Measurements from ENCODE around the gene ANKRD60. TPM values are rescaled to one million over a fixed set of nuclear protein-coding genes. Genes with fewer than 3 reads are reported as not detected.

The ANKRD60 gene
- polyA plus RNA-seq (ENCODE audit: insufficient read depth in 1 of 5, insufficient read length in 5 of 5, low replicate concordance in 1 of 5): not detected
- long read RNA-seq, donor 1: 0 reads
- long read RNA-seq, donor 2: 0 reads
- long read RNA-seq, donor 3: 0 reads
- long read RNA-seq, donor 4, partial matches to known transcripts: 6 of 6 reads
- long read RNA-seq, donor 4, other reads (novel, unspliced or antisense): 0 of 6 reads
- long read RNA-seq, donor 5: 0 reads
- long read RNA-seq, donor 6: 0 reads
- long read RNA-seq, donor 7: 0 reads
- long read RNA-seq, donor 8: 0 reads

GRCh38 chr20:58228484-58229197, at the start of gene ANKRD60:
Gene ANKRD60 (minus strand): TSS chr20:58228653. CDS start chr20:58228653, 0 bp downstream.
- no peak for DNase-seq

DNA sequence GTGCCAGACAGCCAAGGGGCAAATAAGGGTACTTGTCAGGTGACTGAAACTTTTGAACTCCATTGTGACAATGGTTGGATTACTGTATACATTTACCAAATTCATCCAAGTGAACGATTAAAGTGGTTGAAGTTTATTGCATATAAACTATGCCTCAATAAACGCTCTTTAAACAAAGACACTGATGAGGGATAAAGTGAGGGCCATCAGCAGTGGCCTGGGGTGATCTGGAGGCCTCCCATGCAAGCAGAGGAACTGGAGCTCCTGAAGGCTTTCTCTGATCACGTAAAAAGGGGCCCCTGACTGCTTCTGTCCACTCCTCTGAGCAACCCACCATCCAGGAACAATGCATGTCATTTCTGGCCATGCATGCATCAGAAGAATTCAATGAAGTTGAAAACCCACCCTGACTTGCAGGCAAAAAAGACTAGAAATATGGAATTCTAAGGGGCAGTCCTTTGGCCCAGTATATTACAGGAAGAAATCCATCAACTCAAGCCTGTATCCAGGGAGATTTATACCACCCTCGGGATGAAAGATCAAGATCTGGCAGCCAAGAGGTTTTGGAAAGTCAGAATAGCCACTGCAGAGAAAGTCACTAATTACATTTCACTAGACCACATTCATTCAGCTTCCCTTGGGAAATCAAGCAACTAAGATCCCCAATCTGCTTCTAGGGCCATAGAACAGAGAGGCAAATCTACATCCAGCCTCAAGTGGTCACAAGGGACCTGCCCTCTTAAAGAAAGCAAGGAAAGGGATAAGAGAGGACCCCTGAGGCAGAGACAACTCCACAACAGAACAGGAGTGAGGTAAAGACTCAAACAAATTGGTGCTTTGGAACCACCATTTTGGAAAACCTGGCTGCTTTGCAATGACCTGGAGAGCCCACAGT, 49.4 kb upstream of the ANKRD60 start:
- DNase-seq: no peak

- no peak for DNase-seq
Observed at GRCh38 chr20:58277107-58277506, 48.7 kb upstream of the ANKRD60 start.

DNA sequence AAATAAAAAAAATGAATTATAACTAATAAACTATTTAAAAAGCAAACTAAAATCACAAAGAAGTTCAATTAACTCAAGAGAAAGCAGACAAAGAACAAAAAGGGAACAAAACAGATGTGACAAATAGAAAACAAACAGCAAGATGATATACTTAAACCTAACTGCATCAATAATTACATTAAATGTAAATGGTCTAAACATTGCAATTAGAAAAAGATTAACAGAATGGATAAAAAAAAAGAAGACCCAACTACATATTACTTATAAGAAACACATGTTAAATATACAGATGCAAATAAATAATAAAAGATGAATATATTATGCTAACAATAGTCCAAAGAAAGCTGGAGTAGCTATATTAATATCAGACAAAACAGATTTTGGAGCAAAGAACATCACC, 45.9 kb upstream of the ANKRD60 start:
- no peak for DNase-seq

DNA sequence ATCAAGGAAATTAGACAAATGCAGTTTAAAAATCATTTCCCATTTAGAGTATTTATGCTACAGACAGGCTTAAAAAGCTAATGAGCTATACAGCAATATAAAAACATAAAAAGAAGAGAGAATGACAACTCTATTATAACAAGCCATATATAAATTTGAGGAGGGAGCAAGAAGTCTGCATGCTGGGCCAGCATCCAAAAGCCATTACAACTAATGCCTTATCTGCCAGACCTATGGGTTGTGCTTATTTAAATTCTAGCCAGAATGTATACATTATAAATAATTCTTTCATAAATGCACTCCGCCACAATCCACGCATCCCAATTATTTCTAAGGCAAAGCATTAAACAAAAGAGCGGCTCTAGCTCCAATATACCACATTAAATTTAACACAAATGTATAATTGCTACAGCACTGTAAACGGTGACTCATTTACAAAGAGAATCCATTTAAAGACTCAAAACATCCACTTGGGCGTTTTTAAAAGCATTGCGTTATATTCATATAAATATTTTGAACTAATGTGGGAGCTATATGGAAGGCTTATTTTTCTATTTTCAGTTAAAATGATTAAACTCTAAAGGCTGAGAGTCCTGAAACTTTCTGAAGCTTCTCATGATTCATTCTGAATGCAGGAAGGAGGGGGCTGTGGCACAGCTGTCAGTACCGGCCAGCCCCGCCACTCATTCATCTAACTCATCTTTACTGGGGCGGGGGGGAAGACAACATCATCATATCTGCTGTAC, 43.3 kb upstream of the ANKRD60 start:
- DNase-seq: peak in 1 of 2 donors; percentile 40

DNA sequence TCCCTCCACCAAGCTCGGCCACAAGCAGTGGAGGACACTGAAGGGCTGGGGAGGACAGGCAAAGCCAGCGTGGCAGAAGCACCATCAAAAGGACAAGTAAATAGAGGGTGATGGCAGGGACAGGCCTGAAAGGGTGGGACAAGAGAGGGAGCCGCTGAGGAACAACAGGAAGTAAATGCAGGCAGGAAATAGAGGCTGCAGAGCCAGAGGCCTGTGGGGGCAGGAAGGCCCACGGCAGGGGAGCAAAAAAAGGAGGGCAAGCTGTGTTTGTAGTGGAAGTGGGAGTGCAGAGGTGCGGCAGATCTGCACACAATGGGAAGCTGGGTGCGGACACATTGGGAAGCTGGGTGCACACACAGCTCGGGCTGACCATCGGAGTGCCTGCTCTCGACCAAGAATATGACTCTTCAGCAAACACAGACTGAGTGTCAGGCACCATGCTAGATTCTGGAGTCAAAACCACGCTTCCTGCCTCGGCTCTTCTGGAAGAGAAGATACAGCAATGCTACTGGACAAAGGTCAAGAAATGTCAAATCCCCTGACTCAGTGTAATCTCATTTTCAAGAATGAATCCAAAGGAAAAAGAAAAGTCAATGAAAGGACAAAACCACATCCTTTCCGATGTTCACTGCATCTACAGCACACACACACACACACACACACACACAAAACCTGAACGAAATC, 40.6 kb upstream of the ANKRD60 start:
- DNase-seq: no peak

DNA sequence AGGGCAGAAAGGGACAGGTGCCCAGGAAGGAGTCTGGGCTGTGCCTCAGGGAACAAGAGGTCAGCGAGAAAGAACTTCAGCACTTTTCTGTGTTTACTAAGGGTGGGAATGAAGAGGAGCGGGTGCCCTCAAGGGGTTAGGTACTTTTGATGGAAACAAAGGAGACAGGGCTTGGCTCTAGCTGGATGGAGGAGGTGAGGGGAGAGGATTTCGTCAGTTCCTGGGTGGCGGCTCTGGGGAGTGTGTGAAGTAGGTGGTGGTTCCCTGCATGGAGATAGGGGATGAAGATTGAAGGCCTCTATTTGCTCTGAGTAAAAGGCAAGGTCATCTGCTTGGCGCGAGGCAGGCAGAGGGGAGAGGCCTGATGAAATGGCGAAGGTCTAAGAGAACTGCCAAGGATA, 40.0 kb upstream of the ANKRD60 start:
- no peak for DNase-seq

DNA sequence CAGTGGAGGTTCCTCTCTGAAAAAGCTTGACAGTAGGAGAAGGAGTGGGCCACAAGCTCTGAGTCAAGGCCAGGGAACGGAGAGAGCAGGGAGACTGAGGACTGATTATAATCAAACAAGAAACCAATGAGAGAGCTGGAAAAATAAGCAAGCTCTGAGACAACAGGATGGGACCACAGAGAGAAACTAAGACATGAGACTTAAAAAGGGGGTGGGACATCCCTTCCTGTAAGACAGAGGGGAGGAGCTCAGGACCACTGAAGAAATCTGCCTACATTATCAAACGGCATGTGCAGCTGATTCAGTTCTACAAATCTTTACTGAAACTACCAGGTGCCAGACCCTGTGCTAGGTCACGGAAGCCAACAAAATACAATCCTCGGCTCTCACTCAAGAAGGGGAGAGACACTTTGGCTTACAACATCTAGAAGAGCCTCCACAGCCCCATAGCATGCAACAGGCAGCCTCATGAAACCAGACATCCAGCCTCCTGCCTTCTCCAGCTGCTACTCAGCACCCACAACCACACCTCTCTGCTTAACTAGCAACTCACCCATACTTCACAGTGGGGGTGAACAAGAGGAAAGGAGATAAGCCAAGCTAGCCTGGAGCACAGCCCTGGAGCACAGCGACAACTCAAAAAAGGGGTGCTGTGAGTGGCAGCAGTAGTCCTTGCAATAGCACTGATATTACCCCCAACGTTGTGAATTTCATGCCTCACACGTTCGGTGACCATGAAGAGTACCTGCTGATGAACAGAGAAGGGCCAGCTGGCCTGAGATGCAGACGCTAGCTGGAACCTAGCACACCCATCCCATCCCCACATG, 39.1 kb upstream of the ANKRD60 start:
- DNase-seq: no peak

- DNase-seq: no peak
Observed at GRCh38 chr20:58264271-58264670, 35.8 kb upstream of the ANKRD60 start.

GRCh38 chr20:58261660-58262059, 33.2 kb upstream of the ANKRD60 start:
- DNase-seq: no peak

GRCh38 chr20:58260006-58260405, 31.6 kb upstream of the ANKRD60 start:
- no peak for DNase-seq

GRCh38 chr20:58256842-58257241, 28.4 kb upstream of the ANKRD60 start:
- DNase-seq: no peak

GRCh38 chr20:58256307-58256706, 27.9 kb upstream of the ANKRD60 start:
- DNase-seq: no peak

DNA sequence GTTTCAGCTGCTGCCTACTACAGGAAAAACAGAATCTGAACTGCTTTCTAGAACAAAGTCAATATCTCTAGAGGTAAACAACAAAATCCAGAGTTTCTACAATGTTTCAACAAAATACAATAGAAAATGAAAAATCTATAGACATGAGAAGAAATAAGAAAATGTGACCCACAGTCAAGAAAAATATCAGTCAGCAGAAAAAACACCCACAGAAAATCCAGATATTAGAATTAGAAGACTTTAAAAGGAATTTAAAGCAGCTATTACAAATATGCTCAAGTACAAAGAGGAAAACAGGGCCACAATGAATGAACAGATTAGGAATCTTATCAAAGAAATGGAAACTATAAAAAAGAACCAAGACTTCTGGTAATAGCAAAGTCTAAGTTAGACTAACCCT, 26.4 kb upstream of the ANKRD60 start:
- DNase-seq: no peak

DNA sequence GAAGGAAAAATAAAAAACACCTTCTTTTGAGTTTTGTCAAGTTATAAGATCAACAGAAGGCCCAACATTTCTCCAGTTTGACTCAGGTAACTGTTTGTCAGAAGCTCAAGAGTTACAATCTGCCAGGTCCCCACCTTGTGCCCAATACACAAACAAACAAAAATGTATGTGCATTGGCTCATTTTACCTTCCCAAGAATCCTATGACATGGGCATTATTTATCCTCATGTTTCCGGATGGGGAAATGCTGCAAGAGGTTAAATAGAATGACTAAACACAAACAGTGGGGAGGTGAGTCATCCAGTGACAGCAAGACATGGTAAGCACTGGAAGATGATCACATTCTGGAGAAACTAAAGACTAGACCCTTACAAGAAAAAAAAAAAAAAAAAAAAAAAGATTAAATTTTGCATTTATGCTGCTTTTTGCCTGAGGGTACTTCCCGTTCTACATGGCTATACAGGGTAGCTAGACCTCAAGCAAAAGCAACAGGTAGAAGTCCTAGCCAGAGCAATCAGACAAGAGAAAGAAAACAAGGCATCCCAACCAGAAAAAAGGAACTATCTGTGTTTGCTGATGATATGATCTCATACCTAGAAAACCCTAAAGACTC, 23.6 kb upstream of the ANKRD60 start:
- DNase-seq: no peak

DNA sequence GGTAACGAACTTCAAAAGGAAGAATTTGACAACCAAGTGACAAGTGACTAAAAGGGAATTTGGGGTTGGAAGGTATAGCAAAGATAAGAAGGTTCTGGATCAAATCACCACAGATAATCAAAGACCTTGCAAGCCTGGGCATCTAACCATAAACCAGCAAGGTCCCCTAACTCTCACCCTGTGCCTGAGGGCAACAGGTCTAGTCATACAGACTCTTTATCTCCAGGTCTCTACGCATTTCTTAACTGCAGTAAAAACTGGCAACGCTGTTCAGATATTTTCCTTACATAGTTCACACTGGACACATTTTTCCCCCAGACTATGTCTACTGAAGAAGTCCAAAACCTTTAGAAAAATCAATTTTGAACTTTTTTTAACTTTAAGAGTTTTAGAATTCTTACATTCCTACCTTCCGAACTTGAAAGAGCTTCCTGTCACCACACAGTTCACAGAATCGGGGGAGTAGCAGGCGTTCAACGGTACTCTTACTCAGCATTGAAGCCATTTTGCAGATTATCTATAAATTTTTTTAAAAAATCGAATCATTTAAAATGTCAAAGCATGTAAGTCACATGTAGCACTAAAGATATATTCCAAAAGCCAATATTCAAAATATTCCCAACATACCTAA, 23.0 kb upstream of the ANKRD60 start:
- no peak for DNase-seq

DNA sequence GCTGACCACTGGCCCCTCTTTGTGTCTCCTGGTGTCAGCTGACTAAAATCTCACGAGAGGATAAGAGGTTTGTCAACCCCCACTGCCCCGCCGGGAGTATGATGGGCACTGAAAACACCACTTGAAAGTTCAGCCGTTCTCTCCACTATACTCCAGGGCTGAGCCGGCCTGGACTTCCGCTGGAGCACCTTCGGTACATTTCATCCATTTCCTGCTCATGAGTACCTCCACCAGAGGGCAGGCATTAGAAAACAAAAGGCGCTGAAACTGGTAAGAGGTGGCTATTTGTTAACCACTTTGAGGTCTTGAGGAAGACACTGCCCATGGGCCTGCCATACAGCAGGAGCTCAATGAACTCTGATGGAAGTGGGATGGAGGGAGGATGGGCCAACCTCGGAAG, 17.9 kb upstream of the ANKRD60 start:
- no peak for DNase-seq

GRCh38 chr20:58245931-58246330, 17.5 kb upstream of the ANKRD60 start:
- no peak for DNase-seq

DNA sequence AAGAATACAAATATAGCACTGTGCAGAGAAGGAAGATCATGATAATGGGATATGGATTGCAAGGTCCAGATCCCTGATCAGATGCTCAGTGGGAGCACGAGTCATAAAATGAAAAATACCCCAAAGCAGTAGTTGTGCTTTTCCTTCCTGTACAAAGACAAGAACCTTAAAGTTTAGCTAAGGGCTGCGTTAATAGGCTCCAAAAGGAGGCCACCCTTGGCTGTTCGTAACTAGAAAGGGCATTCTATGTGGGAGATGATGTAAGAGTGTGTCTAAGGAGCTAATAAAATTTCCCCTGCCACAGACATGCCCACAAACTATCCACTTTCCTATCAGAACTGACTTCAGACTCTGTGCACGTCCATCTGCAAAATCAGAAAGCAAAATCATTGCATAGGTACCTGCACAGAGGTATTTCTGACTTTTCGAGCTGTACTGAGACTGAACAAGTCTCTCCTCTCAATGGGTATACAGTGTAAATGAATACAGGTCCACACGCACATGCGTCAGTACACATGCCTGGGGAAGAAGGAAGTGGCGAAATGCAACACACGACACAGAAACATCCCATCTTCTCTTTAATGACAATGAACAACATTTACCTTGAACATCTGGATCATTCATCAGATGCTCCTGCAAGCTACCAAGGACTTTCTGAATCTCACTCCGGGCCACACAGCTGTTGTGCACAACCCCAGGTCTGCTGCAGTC, 16.9 kb upstream of the ANKRD60 start:
- DNase-seq: no peak

Data from right lung (tissue), 10 donors.